ENCODE results near the gene C16orf46. TPM values are rescaled to one million over a fixed set of nuclear protein-coding genes. Genes with fewer than 3 reads are reported as not detected.

Gene C16orf46
- total and polyA plus RNA-seq, 2 experiments from 2014 or later, result 0.59 to 1.4 TPM

GRCh38 chr16:81018496-81018895, 58.5 kb downstream of the C16orf46 start:
- Mint-ChIP-seq H3K4me3 (no peak overlapping the region), H3K36me3 (ENCODE audit: low read depth) (peaks cover 95% of the 10 kb centered on the region), H3K9me3 (no peaks in the 10 kb centered on the region), H3K27ac (no peak overlapping the region), H3K27me3 (ENCODE audit: insufficient read depth, low read depth, poor library complexity) (peaks cover 2% of the 10 kb centered on the region), H3K4me1 (no peaks in the 10 kb centered on the region)
- ATAC-seq (no peak), DNase-seq (ENCODE audit: low spot score) (no peak)
- Histone ChIP-seq H2AFZ (no peak overlapping the region), H3K27ac (ENCODE audit: low read depth) (no peak overlapping the region), H3K4me1 (ENCODE audit: insufficient read depth) (no peaks in the 10 kb centered on the region), H3F3A (replicated peaks; ENCODE audit: low read depth) (no peaks in the 10 kb centered on the region), H3K9me2 (ENCODE audit: insufficient read depth) (no peaks in the 10 kb centered on the region), H3K79me2 (replicated peaks; ENCODE audit: insufficient read depth) (no peaks in the 10 kb centered on the region), H3K4me2 (no peak overlapping the region), H3K36me3 (ENCODE audit: insufficient read depth) (peaks cover 85% of the 10 kb centered on the region), H4K20me1 (replicated peaks; ENCODE audit: insufficient read depth) (peaks cover under 1% of the 10 kb centered on the region), H3K27me3 (ENCODE audit: insufficient read depth) (no peaks in the 10 kb centered on the region), H3K4me3 (no peak overlapping the region)
- no peak for TF ChIP-seq EZH2phosphoT487 (IDR thresholded peaks at IDR 0.05; ENCODE audit: unreplicated experiment)
- no peak for TF ChIP-seq CREB1 (CRISPR knock-in tag; IDR thresholded peaks at IDR 0.05; ENCODE audit: low read depth)
- TF ChIP-seq EZH2 (IDR thresholded peaks at IDR 0.05; ENCODE audit: low read depth, unreplicated experiment), result no peak
- TF ChIP-seq NANOG (IDR thresholded peaks at IDR 0.05; ENCODE audit: borderline replicate concordance), result no peak
- no peak for TF ChIP-seq CTCF (conservative IDR thresholded peaks at IDR 0.05; ENCODE audit: low read depth in 2 of 2)
- TF ChIP-seq ZNF331 (CRISPR knock-in tag; IDR thresholded peaks at IDR 0.05; ENCODE audit: low read depth), result no peak
- no peak for TF ChIP-seq POLR2AphosphoS5 (IDR thresholded peaks at IDR 0.05; ENCODE audit: low read depth)
- no peak for TF ChIP-seq STAT1 (IDR thresholded peaks at IDR 0.05; ENCODE audit: unreplicated experiment)
- no peak for TF ChIP-seq ZNF114 (CRISPR knock-in tag; IDR thresholded peaks at IDR 0.05)
- no peak for TF ChIP-seq REST (IDR thresholded peaks at IDR 0.05; ENCODE audit: unreplicated experiment)
- TF ChIP-seq ZNF462 (CRISPR knock-in tag; IDR thresholded peaks at IDR 0.05), result no peak
- no peak for TF ChIP-seq ETS1 (IDR thresholded peaks at IDR 0.05)
- TF ChIP-seq JUNB (IDR thresholded peaks at IDR 0.05; ENCODE audit: unreplicated experiment), result no peak

Data from GM23338 (cell line).